ENCODE data around the gene FEN1. TPM values are rescaled to one million over a fixed set of nuclear protein-coding genes. Genes with fewer than 3 reads are reported as not detected.
A peak's percentile ranks its signal among the peaks of the same experiment; 100 is the strongest.

Gene FEN1
- total RNA-seq, 3 donors from 2014 or later = 92.8 to 108 (median 94.2) TPM

DNA sequence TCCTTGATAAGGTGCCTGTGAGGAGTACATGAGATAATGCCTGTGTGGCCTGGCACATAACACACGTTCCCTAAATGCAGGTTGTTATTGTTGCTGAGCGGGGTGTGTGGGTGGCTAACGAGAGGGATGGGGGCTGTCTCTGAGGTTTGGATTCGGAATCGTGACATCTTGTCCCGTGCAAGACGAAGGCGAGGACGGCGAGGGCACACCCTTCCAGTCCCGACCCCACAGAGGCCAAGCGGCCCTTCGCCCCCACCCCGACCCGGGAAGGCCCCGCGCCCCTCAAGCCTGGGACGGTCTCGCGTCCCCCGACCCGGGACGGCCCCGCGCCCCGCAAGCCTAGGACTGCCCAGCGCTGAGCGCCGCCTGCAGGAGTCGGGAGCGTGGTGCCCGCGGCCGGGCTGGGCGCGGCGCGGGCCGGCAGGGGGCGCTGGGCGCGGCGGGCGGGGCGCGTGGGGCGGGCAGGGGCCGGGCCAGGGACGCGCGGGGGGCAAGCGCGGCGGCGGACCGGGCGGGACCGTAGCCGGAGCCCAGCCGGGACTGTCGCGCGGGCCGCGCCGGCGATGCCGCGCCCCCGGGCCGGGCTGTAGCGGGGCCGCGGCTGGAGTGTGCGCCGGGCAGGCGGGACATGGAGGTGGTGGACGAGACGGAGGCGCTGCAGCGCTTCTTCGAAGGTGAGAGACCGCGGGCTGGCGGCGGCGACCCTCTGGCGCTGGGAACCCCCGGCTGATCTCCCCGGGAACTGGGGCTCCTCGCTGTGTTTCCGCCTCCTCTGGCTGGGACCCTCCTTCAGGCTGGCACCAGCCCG lies 40.4 kb upstream of the FEN1 start, which contains the start of gene MYRF:
Gene MYRF, plus strand, starts transcription at position 520 of the 808 bp plus-strand sequence. Its CDS starts 109 bp downstream, at position 629.
- DNase-seq (peak; percentile 47), ATAC-seq (peak; percentile 90 to 92)

DNA sequence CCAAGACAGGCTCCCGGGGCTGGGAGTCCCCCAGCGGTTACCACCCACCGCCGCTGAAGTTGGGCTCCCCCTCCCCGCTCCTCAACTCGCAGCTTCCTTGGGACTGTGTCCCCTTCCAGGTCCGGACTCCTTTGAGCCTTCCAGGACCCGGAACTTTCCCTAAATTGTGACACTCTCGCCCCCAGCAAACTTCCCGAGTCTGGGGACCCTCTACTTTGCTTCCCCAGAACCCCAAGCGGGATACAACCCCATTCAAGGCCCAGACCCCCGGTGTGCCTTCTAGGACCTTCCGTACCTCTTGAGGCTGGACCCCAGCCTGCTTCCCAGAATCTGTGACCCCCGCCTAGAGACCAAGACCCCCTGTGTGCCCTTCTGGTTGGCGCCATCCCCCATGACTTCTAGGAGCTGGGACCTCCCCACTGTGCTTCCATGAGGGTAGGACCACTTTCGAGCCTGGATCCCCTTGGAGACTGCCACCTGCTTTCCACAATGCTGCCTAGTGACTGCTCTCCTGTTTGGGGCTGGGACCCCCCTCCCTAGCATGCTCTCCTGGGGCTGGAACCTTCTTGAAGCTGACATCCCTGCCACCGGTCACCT lies 39.7 kb upstream of the FEN1 start:
- Mint-ChIP-seq H3K4me3 (peak overlapping the region; percentile 66), H3K4me1 (ENCODE audit: low read depth) (peaks cover 14% of the 10 kb centered on the region), H3K9me3 (no peaks in the 10 kb centered on the region), H3K27me3 (ENCODE audit: low read depth) (peaks cover 33% of the 10 kb centered on the region), H3K36me3 (ENCODE audit: insufficient read depth) (no peaks in the 10 kb centered on the region)
- no peak for DNase-seq
- no peak for ATAC-seq

More for the DNA sequence above, 40.4 kb upstream of the FEN1 start, which contains the start of gene MYRF:
- Mint-ChIP-seq H3K9me3 (no peaks in the 10 kb centered on the region), H3K4me1 (ENCODE audit: low read depth) (peaks cover 14% of the 10 kb centered on the region), H3K36me3 (ENCODE audit: insufficient read depth) (no peaks in the 10 kb centered on the region), H3K4me3 (peak within 1 kb of the TSS; percentile 74), H3K27me3 (ENCODE audit: low read depth) (peaks cover 33% of the 10 kb centered on the region)

GRCh38 chr11:61753672-61754071 lies 39.0 kb upstream of the FEN1 start:
- Mint-ChIP-seq H3K4me1 (ENCODE audit: low read depth) (peaks cover 14% of the 10 kb centered on the region), H3K4me3 (peak overlapping the region; percentile 19), H3K27me3 (ENCODE audit: low read depth) (peaks cover 33% of the 10 kb centered on the region), H3K36me3 (ENCODE audit: insufficient read depth) (no peaks in the 10 kb centered on the region), H3K9me3 (no peaks in the 10 kb centered on the region)
- no peak for DNase-seq
- ATAC-seq = no peak

GRCh38 chr11:61754534-61755482 lies 37.9 kb upstream of the FEN1 start:
- peaks cover 24% of the 10 kb centered on the region for H3K27me3 Mint-ChIP-seq (ENCODE audit: low read depth)
- DNase-seq (no peak), ATAC-seq (no peak)
- no peak overlapping the region for H3K4me3 Mint-ChIP-seq
- H3K36me3 Mint-ChIP-seq (ENCODE audit: insufficient read depth) = no peaks in the 10 kb centered on the region
- H3K4me1 Mint-ChIP-seq (ENCODE audit: low read depth) = peaks cover 14% of the 10 kb centered on the region
- H3K9me3 Mint-ChIP-seq = no peaks in the 10 kb centered on the region

GRCh38 chr11:61756147-61756451 lies 36.6 kb upstream of the FEN1 start:
- peaks cover 14% of the 10 kb centered on the region for H3K4me1 Mint-ChIP-seq (ENCODE audit: low read depth)
- H3K27me3 Mint-ChIP-seq (ENCODE audit: low read depth) = peaks cover 20% of the 10 kb centered on the region
- H3K9me3 Mint-ChIP-seq = no peaks in the 10 kb centered on the region
- no peak overlapping the region for H3K4me3 Mint-ChIP-seq
- ATAC-seq = no peak
- DNase-seq = no peak
- H3K36me3 Mint-ChIP-seq (ENCODE audit: insufficient read depth) = no peaks in the 10 kb centered on the region

DNA sequence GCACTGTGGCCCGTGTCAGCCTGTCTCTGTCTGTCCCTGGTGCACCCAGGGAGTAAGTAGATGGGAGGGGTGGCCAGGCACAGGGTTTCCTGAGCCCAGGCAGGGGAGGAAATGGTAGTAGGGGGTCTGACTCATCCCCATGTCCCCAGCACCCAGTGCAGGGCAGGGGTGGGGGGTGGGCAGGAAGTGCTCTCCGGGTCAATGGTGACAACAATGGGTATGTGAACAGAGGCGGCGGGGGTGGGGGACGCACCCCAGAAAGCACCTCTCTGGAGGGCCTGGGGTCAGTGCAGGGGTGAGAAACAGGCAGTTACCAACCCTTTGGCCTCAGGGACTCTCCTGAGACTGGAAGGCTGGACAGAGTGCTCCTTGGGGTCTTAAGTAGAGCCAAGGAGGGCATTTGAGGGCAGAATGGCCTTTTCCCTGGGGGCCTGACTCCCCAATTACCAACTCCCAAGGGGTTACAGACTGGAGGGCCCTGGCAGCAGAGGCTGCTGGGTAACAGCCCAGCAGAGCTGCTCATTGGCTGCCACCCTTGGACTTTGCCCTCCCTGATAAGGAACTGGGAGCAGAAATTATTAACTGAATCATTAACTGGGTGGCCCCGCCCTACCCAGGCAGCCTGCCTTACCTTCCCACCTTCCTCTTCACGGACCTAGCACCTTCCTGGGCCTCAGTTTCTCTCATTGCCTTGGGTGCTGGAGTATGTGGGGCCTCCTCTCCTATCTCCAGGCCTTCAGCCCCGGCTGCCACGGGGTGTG lies 36.1 kb upstream of the FEN1 start:
- peak; percentile 21 for DNase-seq
- H3K36me3 Mint-ChIP-seq (ENCODE audit: insufficient read depth) = no peaks in the 10 kb centered on the region
- H3K27me3 Mint-ChIP-seq (ENCODE audit: low read depth) = peaks cover 16% of the 10 kb centered on the region
- H3K9me3 Mint-ChIP-seq = no peaks in the 10 kb centered on the region
- H3K4me3 Mint-ChIP-seq = no peak overlapping the region
- H3K4me1 Mint-ChIP-seq (ENCODE audit: low read depth) = peaks cover 14% of the 10 kb centered on the region
- peak in 1 of 2 donors; percentile 49 for ATAC-seq

DNA sequence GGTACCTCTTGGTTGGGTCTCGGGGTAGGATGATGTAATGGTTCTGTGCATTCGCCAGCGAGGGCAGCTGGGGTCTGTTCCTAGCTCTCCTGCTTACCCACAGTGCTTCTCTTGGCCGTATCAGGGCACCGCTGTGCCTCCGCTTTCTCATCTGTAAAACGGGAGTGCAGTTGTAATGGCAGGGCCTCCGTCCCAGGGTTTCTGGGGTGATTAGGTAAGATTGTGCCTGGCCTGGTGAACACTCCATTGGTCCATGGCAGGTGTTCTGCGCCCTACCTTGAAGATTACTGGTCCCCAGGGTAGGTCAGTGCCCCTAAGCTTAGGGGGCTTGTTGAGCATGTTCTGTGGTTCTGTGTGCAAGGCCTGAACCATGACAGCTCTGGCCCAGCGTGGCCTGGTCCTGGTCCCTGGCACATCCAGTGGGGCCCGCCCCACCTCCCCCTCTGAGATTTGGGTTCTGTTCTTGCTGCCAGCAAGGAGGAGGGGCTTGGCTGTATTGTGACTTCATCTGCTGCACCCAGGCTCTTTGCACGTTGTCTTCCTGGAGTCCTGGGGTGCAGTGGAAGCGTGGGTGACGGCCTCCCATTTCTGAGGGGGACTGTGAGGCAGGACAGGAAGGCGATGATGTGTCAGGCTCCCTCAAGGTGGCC lies 35.4 kb upstream of the FEN1 start:
- Mint-ChIP-seq H3K4me3 (no peak overlapping the region), H3K36me3 (ENCODE audit: insufficient read depth) (no peaks in the 10 kb centered on the region), H3K27me3 (ENCODE audit: low read depth) (peaks cover 16% of the 10 kb centered on the region), H3K9me3 (no peaks in the 10 kb centered on the region), H3K4me1 (ENCODE audit: low read depth) (peaks cover 12% of the 10 kb centered on the region)
- no peak for ATAC-seq
- DNase-seq = no peak

- no peak for ATAC-seq
- Mint-ChIP-seq H3K36me3 (ENCODE audit: insufficient read depth) (no peaks in the 10 kb centered on the region), H3K4me1 (ENCODE audit: low read depth) (peaks cover 5% of the 10 kb centered on the region), H3K9me3 (no peaks in the 10 kb centered on the region), H3K4me3 (no peak overlapping the region), H3K27me3 (ENCODE audit: low read depth) (peaks cover 7% of the 10 kb centered on the region)
- no peak for DNase-seq
Measured at GRCh38 chr11:61760946-61761345, 31.8 kb upstream of the FEN1 start.

DNA sequence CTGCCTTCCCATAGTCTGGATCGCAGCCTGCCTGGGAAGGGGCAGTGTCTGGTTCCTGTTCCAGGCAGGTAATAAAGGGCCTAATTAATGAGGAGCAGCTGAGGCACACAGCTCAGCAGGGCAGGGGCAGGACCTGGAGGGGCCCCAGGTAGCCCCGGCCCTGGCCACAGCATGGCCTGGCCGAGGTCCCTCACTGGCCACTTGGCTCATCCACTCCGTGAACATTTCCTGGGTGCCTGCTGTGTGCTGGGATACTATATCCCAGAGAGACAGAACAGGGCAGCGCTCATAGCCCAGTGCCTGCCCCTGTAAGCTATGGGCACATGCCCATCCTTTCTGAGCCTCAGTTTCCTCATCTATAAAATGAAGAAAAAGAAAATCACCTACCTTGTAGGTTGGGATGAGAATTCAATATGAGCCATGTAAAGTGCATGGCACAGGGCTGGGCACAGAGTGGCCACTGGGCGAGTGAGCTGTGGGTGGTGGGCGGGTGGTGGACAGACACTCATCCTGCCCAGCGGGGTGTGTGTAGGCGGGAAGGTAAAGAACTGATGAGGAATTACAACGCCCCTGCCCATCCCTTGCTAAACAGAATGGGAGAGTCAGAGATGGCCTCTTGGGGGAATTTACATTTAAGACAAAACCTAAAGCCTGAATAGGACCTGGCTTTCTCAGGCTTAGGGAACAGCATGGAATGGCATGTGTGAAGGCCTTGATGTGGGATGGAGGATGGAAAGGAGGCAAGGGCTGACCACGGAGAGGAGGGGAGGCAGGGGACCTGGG lies 31.1 kb upstream of the FEN1 start:
- H3K27me3 Mint-ChIP-seq (ENCODE audit: low read depth) = peaks cover 7% of the 10 kb centered on the region
- H3K4me3 Mint-ChIP-seq = no peak overlapping the region
- no peaks in the 10 kb centered on the region for H3K4me1 Mint-ChIP-seq (ENCODE audit: low read depth)
- no peaks in the 10 kb centered on the region for H3K36me3 Mint-ChIP-seq (ENCODE audit: insufficient read depth)
- no peaks in the 10 kb centered on the region for H3K9me3 Mint-ChIP-seq
- no peak for DNase-seq
- no peak for ATAC-seq

DNA sequence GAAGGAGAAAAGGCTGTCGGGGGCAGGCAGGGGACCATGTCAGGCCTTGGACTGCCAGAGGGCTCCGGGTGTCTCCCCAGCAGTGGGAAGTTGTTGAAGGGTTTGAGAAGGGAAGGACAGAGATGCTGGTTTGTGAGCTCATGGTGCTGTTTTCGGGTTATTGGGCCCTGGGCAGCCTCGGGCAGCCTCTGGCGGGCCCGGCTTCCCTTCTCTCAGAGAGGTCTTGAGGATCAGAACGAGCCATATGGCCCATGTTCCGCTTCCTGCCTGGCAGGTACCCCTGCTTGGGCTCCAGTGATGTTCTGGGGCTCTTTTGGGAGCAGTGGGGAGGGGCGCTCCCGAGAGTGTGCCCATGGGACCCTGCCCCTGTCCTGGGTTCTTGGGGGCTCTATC lies 30.5 kb upstream of the FEN1 start:
- no peaks in the 10 kb centered on the region for H3K36me3 Mint-ChIP-seq (ENCODE audit: insufficient read depth)
- ATAC-seq (no peak), DNase-seq (no peak)
- no peak overlapping the region for H3K4me3 Mint-ChIP-seq
- no peaks in the 10 kb centered on the region for H3K9me3 Mint-ChIP-seq
- no peaks in the 10 kb centered on the region for H3K4me1 Mint-ChIP-seq (ENCODE audit: low read depth)
- peaks cover 7% of the 10 kb centered on the region for H3K27me3 Mint-ChIP-seq (ENCODE audit: low read depth)

- no peaks in the 10 kb centered on the region for H3K4me1 Mint-ChIP-seq (ENCODE audit: low read depth)
- H3K27me3 Mint-ChIP-seq (ENCODE audit: low read depth) = peaks cover 7% of the 10 kb centered on the region
- ATAC-seq = no peak
- H3K9me3 Mint-ChIP-seq = no peaks in the 10 kb centered on the region
- no peak for DNase-seq
- no peaks in the 10 kb centered on the region for H3K36me3 Mint-ChIP-seq (ENCODE audit: insufficient read depth)
- no peak overlapping the region for H3K4me3 Mint-ChIP-seq
Measured at GRCh38 chr11:61762798-61763197, 29.9 kb upstream of the FEN1 start.

- Mint-ChIP-seq H3K4me1 (ENCODE audit: low read depth) (no peaks in the 10 kb centered on the region), H3K36me3 (ENCODE audit: insufficient read depth) (no peaks in the 10 kb centered on the region), H3K4me3 (no peak overlapping the region), H3K27me3 (ENCODE audit: low read depth) (peaks cover 7% of the 10 kb centered on the region), H3K9me3 (no peaks in the 10 kb centered on the region)
- ATAC-seq (no peak), DNase-seq (no peak)
Measured at GRCh38 chr11:61763930-61764605, 28.6 kb upstream of the FEN1 start.
